ENCODE measurements around the gene SLC25A36. TPM values are rescaled to one million over a fixed set of nuclear protein-coding genes. Genes with fewer than 3 reads are reported as not detected.

Gene SLC25A36
- total RNA-seq, 4 donors from 2014 or later, result 73.2 to 273 (median 83.7) TPM

DNA sequence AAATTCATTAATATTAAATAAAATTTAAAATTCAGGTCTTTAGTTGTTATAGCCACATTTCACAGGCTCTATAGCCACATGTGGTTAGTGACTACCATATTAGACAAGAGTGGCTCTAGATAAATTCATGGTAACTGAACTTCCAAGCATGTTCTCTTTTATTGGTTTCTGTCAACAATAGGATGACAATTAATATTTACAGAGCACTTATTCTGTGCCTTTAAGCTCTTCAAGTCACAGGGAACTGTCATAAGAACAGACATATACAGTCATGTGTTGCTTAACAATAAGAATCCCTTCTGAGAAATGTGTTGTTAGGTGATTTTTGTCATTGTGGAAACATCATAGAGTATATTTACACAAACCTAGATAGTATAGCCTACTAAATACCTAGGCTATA is 38.8 kb upstream of the SLC25A36 start:
- Histone ChIP-seq H3K36me3 (no peaks in the 10 kb centered on the region), H3K27ac (no peak overlapping the region), H3K4me3 (no peak overlapping the region), H3K27me3 (no peaks in the 10 kb centered on the region), H3K4me1 (no peaks in the 10 kb centered on the region), H3K9me3 (no peaks in the 10 kb centered on the region)
- no peak for TF ChIP-seq POLR2A (IDR thresholded peaks at IDR 0.05)
- TF ChIP-seq, protein P1, sequence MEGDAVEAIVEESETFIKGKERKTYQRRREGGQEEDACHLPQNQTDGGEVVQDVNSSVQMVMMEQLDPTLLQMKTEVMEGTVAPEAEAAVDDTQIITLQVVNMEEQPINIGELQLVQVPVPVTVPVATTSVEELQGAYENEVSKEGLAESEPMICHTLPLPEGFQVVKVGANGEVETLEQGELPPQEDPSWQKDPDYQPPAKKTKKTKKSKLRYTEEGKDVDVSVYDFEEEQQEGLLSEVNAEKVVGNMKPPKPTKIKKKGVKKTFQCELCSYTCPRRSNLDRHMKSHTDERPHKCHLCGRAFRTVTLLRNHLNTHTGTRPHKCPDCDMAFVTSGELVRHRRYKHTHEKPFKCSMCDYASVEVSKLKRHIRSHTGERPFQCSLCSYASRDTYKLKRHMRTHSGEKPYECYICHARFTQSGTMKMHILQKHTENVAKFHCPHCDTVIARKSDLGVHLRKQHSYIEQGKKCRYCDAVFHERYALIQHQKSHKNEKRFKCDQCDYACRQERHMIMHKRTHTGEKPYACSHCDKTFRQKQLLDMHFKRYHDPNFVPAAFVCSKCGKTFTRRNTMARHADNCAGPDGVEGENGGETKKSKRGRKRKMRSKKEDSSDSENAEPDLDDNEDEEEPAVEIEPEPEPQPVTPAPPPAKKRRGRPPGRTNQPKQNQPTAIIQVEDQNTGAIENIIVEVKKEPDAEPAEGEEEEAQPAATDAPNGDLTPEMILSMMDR (IDR thresholded peaks at IDR 0.05), result no peak
- DNase-seq, result no peak
- intact Hi-C loops (cut with DNase I; ENCODE audit: low total_unique reads), result loop anchor here (5.0 kb wide), 1 partner anchor 290 kb away; no protein-coding TSS in a partner anchor

DNA sequence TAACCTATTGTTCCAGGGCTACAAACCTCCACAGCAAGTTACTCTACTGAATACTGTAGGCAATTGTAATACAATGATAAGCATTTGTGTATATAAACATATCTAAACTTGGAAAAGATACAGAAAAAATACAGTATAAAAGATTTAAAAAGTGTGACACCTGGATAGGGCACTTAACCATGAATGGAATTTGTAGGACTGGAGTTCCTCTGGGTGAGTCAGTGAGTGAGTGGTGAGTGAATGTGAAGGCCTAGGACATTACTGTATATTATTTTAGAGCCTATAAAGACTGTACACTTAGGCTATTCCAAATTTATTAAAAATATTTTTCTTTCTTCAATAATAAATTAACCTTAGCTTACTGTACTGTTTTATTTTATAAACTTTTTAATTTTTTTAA is 38.4 kb upstream of the SLC25A36 start:
- H3K27me3 ChIP-seq, result no peaks in the 10 kb centered on the region
- intact Hi-C loops (cut with DNase I; ENCODE audit: low total_unique reads), result loop anchor here (5.0 kb wide), 1 partner anchor 289 kb away; no protein-coding TSS in a partner anchor
- no peak for TF ChIP-seq POLR2A (IDR thresholded peaks at IDR 0.05)
- TF ChIP-seq, protein P1 (IDR thresholded peaks at IDR 0.05), result no peak

DNA sequence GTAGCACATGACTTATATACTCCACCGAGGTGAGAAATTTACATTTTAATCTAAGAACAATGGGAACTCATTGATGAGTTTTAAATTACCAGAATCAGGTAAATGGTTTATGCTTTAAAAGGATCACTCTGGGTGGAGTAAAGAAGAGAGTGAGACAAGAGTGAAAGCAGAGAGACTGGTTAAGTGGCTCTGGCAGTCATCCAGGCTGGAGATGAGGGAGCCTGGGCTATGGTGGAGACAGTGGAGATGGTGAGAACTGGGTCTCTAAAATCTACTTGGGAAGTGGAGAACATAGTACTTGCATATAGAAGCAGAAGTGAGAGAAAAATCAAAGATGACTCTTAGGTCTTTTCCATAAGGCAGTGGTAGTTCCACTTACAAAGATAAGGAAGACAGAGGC is 37.1 kb upstream of the SLC25A36 start:
- no peak for TF ChIP-seq POLR2A (IDR thresholded peaks at IDR 0.05)
- TF ChIP-seq, protein P1 (IDR thresholded peaks at IDR 0.05), result no peak
- Histone ChIP-seq H3K27me3 (no peaks in the 10 kb centered on the region), H3K36me3 (no peaks in the 10 kb centered on the region), H3K27ac (no peak overlapping the region), H3K4me1 (no peaks in the 10 kb centered on the region), H3K9me3 (no peaks in the 10 kb centered on the region), H3K4me3 (no peak overlapping the region)
- DNase-seq, result no peak
- intact Hi-C loops (cut with DNase I; ENCODE audit: low total_unique reads), result loop anchor here (5.0 kb wide), 1 partner anchor 288 kb away; no protein-coding TSS in a partner anchor

More for the DNA sequence above, 38.4 kb upstream of the SLC25A36 start:
- Histone ChIP-seq H3K36me3 (no peaks in the 10 kb centered on the region), H3K27ac (no peak overlapping the region), H3K9me3 (no peaks in the 10 kb centered on the region), H3K4me1 (no peaks in the 10 kb centered on the region), H3K4me3 (no peak overlapping the region)
- DNase-seq, result no peak

DNA sequence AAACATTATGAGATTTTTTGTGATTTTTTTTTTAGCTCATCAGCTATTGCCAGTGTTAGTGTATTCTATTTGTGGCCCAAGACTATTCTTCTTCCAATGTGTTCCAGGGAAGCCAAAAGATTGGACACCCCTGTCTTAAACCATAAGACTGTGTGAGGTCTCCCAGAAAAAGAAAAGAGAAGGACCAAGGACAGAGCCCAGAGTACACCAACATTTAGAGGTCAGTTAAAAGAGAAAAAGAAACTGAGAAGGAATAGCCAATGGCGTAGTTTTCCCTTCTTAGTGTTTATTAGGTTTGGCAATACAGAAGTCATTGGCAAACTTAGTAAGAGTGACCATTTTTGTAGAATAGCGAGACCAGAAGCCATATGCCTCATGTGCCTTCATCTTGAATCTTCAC is 36.1 kb upstream of the SLC25A36 start:
- H3K27ac ChIP-seq, result no peak overlapping the region
- DNase-seq, result no peak
- intact Hi-C loops (cut with DNase I; ENCODE audit: low total_unique reads), result no loop called here
- H3K27me3 ChIP-seq, result no peaks in the 10 kb centered on the region
- TF ChIP-seq, protein P1 (IDR thresholded peaks at IDR 0.05), result no peak
- no peak for TF ChIP-seq POLR2A (IDR thresholded peaks at IDR 0.05)
- no peaks in the 10 kb centered on the region for H3K4me1 ChIP-seq
- H3K4me3 ChIP-seq, result no peak overlapping the region
- H3K9me3 ChIP-seq, result no peaks in the 10 kb centered on the region
- H3K36me3 ChIP-seq, result no peaks in the 10 kb centered on the region

DNA sequence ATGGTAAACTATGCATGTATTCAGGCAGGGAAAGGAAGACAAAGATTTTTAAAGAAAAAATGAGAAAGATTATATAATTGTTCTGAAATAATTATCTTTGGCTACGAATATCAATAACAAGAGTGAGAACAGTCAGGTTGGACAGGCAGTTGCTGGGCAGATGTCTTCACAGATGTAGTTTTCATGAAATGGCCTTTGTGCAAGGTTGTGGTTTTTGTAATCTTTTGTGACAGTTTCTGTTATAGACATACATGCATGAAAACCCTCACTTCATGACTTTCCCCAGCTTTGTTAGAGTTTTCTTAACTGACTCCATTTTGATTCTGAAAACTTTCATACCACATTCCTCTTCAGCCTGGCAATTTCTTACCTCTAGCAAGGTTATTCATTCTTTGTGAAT is 34.9 kb upstream of the SLC25A36 start:
- H3K4me1 ChIP-seq, result no peaks in the 10 kb centered on the region
- no peak overlapping the region for H3K27ac ChIP-seq
- no peak for DNase-seq
- no peak overlapping the region for H3K4me3 ChIP-seq
- H3K36me3 ChIP-seq, result no peaks in the 10 kb centered on the region
- intact Hi-C loops (cut with DNase I; ENCODE audit: low total_unique reads), result no loop called here
- no peaks in the 10 kb centered on the region for H3K27me3 ChIP-seq
- no peaks in the 10 kb centered on the region for H3K9me3 ChIP-seq
- TF ChIP-seq POLR2A (IDR thresholded peaks at IDR 0.05), result no peak
- TF ChIP-seq, protein P1 (IDR thresholded peaks at IDR 0.05), result no peak

Data from uterus (tissue), 4 donors.